Measurements from ENCODE around the gene SLC44A5.

DNA sequence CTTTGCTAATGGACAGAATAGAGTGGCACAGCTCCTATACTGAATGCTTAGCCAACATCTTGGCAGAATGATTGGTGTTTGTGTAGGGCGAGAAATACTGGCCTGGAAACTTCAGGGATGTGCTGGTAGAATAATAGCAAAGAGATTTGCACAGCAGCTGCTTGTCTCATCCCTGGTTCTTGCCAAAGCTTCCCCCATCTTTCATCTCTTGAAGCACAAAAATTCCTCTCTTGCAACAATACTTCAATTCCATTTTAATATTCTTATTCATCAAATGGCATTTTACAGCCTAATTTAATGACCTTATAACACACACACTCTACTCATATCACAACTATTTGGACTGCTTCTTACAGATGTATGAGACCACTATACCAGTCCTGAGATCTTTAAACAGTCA lies 439.0 kb downstream of the SLC44A5 start:
- TF ChIP-seq, protein P1, sequence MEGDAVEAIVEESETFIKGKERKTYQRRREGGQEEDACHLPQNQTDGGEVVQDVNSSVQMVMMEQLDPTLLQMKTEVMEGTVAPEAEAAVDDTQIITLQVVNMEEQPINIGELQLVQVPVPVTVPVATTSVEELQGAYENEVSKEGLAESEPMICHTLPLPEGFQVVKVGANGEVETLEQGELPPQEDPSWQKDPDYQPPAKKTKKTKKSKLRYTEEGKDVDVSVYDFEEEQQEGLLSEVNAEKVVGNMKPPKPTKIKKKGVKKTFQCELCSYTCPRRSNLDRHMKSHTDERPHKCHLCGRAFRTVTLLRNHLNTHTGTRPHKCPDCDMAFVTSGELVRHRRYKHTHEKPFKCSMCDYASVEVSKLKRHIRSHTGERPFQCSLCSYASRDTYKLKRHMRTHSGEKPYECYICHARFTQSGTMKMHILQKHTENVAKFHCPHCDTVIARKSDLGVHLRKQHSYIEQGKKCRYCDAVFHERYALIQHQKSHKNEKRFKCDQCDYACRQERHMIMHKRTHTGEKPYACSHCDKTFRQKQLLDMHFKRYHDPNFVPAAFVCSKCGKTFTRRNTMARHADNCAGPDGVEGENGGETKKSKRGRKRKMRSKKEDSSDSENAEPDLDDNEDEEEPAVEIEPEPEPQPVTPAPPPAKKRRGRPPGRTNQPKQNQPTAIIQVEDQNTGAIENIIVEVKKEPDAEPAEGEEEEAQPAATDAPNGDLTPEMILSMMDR (IDR thresholded peaks at IDR 0.05; ENCODE audit: low read depth, low read length, missing input control), result no peak
- TF ChIP-seq HNF4A (conservative IDR thresholded peaks at IDR 0.05) (no peak), HNF4G (IDR thresholded peaks at IDR 0.05) (no peak), REST (IDR thresholded peaks at IDR 0.05) (no peak), ZBTB33 (IDR thresholded peaks at IDR 0.05) (no peak), SP1 (IDR thresholded peaks at IDR 0.05) (no peak), TAF1 (conservative IDR thresholded peaks at IDR 0.05) (no peak), MAX (IDR thresholded peaks at IDR 0.05) (no peak)
